HG02938 (cell line): ENCODE data around the gene TAS2R46.
A peak's percentile ranks its signal among the peaks of the same experiment; 100 is the strongest.
"Not testable (repeated sequence)": the region's sequence is repeated elsewhere in the genome, so short reads cannot be mapped to it uniquely, and the experiment has no call there.

Experiments
- ATAC-seq: cut with Tn5 transposase; IDR thresholded peaks from one replicate; pipeline ENCODE4 v1.9.1; 2021; ENCODE audit warnings: mild to moderate bottlenecking, moderate library complexity; ENCODE audit not compliant: unreplicated experiment

The TAS2R46 gene

GRCh38 chr12:11062194-11062593, at the start of gene TAS2R46:
Gene TAS2R46, minus strand, starts transcription at chr12:11062294. Its CDS starts 0 bp downstream, at chr12:11062294.
- ATAC-seq: not testable (repeated sequence)

- not testable (repeated sequence) for ATAC-seq
Observed at GRCh38 chr12:11111213-11111612, 49.1 kb upstream of the TAS2R46 start.

GRCh38 chr12:11108862-11109261, 46.8 kb upstream of the TAS2R46 start:
- ATAC-seq: no peak

- no peak for ATAC-seq
Observed at GRCh38 chr12:11107719-11108118, 45.6 kb upstream of the TAS2R46 start.

- no peak for ATAC-seq
Observed at GRCh38 chr12:11106288-11106687, 44.2 kb upstream of the TAS2R46 start.

- no peak for ATAC-seq
Observed at GRCh38 chr12:11105546-11105945, 43.5 kb upstream of the TAS2R46 start.

DNA sequence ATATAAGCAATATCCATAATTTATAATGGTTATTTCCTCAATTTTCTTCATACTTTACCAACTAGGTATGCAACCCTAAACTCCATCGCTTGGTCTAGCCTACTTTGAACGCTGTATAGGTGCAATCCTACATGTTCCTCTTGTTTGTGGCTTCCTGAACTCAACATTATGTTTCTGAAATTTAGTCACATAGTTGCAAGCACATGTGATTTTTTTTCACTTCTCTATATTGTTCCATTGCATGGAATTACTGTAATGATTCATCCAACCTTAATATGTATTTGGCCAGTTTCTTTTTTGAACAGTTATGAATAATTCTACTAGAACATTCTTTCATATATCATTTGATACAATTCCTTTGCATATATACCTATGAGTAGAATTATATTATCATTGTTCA, 32.8 kb upstream of the TAS2R46 start:
- not testable (repeated sequence) for ATAC-seq

- no peak for ATAC-seq
Observed at GRCh38 chr12:11092128-11092527, 30.0 kb upstream of the TAS2R46 start, which contains the start of gene TAS2R43. Gene TAS2R43, minus strand, starts transcription at chr12:11092313. Its CDS starts 84 bp downstream, at chr12:11092229.

DNA sequence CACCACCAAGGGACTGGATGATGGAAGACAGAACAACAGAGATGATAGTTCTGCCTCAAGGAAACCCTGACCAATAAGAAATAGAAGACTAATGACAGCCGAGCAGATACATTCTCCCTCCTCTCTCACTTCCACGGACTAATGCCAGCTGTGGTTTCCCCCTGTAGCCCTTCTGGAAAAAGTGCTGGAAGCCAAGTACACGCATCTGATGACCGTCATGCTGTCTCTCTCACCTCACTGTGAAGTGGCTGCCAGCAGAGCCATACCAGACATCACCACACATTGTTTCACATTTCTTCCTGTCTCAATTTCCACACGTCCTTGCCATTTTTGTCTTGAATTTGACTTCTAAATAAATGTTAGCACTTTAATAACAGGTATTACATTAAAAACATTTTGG, 27.2 kb upstream of the TAS2R46 start:
- ATAC-seq: no peak

DNA sequence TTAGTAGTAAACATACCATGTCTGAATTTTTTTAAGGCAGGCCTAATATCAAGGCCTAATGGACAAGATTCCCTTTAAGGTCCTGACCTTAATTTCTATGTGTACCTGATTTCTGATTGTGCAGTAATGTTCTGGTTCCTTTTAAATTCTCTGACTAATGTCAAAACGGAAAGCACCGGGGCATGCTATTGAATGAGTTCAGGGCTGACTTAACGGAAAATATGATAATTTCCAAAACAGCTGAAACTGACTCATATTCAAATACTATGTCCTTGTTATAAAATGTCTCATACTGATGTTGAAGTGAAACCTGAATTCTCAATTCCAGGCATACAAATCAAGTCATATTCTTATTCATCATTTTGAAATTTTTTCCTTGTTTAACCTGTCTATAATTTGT, 23.3 kb upstream of the TAS2R46 start:
- ATAC-seq: peak; percentile 44

- no peak for ATAC-seq
Observed at GRCh38 chr12:11081987-11082386, 19.9 kb upstream of the TAS2R46 start.

GRCh38 chr12:11078246-11078645, 16.2 kb upstream of the TAS2R46 start:
- ATAC-seq: no peak

- ATAC-seq: no peak
Observed at GRCh38 chr12:11075642-11076041, 13.5 kb upstream of the TAS2R46 start.

GRCh38 chr12:11071414-11071813, 9.3 kb upstream of the TAS2R46 start:
- ATAC-seq: no peak

DNA sequence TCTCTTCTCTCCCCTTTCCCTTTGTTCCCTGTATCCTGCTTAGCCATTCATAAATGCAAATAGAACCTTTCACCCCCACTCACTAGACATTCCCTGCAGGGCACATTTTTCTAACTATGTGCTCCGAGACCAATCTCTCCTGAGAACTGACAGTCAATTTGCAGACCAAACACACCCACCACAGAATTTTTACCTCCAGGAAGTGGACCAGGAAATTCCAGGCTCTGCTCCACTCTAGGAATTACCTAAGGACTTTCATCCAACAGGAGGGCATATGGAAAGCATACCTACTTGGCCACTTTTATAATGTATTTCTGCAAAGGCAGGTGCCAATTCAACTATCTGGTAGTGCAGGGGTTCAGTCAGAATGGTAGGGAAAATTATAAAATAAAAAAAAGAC, 8.9 kb upstream of the TAS2R46 start:
- no peak for ATAC-seq

- ATAC-seq: no peak
Observed at GRCh38 chr12:11069854-11070365, 7.8 kb upstream of the TAS2R46 start.

- ATAC-seq: no peak
Observed at GRCh38 chr12:11067514-11067913, 5.4 kb upstream of the TAS2R46 start.

DNA sequence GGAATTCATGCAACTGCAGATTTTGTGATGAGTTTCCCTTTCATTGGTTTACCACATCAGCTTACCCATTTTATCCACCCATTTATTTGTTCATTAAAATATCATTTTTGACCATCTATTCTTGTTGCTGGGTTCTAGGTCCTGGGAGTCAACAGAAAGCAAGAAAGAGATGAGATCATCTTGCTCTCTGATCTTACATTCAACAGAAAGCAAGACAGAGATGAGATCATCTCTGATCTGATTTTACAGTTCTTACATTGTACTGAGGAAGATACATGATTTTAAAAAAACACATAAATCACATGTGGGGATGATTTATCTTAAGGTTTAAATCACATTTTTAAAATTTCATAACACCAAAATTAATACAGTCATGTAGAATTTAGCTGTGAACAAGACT, 2.3 kb downstream of the TAS2R46 start:
- ATAC-seq: no peak

- no peak for ATAC-seq
Observed at GRCh38 chr12:11059041-11059440, 3.1 kb downstream of the TAS2R46 start.

GRCh38 chr12:11055306-11055705, 6.8 kb downstream of the TAS2R46 start:
- ATAC-seq: no peak

- not testable (repeated sequence) for ATAC-seq
Observed at GRCh38 chr12:11049806-11050531, 12.1 kb downstream of the TAS2R46 start.

DNA sequence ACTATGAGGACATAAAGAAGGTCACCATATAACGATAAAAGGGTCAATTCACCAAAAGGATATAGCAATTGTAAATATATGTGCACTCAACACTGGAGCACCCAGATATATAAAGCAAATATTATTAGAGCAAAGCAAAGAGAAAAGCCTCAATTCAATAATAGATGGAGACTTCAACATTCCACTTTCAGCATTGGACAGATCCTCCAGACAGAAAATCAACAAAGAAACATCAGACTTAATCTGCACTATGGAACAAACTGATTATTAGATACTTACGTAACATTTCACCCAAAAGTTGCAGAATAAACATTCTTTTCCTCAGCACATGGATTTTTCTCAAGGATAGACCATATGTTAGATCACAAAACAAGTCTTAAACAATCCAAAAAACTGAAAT, 20.7 kb downstream of the TAS2R46 start:
- ATAC-seq: not testable (repeated sequence)

DNA sequence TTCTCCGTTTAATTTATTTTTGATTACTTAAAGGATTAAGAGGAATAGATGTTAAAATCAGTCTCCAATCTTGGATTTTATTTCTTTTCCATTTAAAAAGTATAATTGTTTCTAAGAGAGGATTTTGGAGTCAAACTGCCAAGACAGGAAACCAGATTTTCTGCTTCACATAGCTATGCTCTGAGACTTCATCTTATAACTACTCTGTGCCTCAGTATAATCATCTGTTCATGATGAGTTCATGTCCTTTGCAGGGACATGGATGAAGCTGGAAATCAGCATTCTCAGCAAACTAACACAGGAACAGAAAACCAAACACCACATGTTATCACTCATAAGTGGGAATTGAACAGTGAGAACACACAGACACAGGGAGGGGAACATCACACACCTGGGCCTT, 21.9 kb downstream of the TAS2R46 start:
- no peak for ATAC-seq
